ENCODE data around the gene CREB1.
"Not testable (repeated sequence)": the region's sequence is repeated elsewhere in the genome, so short reads cannot be mapped to it uniquely, and the experiment has no call there.

CREB1 gene

GRCh38 chr2:207621501-207622039, 91.8 kb downstream of the CREB1 start:
- DNase-seq, result no peak

GRCh38 chr2:207624185-207625013, 94.6 kb downstream of the CREB1 start:
- DNase-seq, result peak; percentile 68

GRCh38 chr2:207625014-207625907, 95.5 kb downstream of the CREB1 start, which contains the start of gene METTL21A:
Gene METTL21A, minus strand, starts transcription at chr2:207625394. Its CDS starts 1,019 bp downstream, at chr2:207624375.
- DNase-seq, result peak; percentile 95

GRCh38 chr2:207629553-207629952, 99.8 kb downstream of the CREB1 start:
- DNase-seq, result no peak

GRCh38 chr2:207630491-207630890, 100.7 kb downstream of the CREB1 start:
- no peak for DNase-seq

GRCh38 chr2:207632575-207633493, 103.1 kb downstream of the CREB1 start:
- DNase-seq, result no peak

GRCh38 chr2:207633686-207634085, 103.9 kb downstream of the CREB1 start:
- no peak for DNase-seq

- no peak for DNase-seq
These were observed 105.9 kb downstream of the CREB1 start for GRCh38 chr2:207635468-207636200.

- DNase-seq, result not testable (repeated sequence)
These were observed 109.5 kb downstream of the CREB1 start for GRCh38 chr2:207639288-207639687.

GRCh38 chr2:207640160-207640559, 110.4 kb downstream of the CREB1 start:
- DNase-seq, result no peak

- DNase-seq, result no peak
These were observed 110.9 kb downstream of the CREB1 start for GRCh38 chr2:207640661-207641060.

- DNase-seq, result no peak
These were observed 114.1 kb downstream of the CREB1 start for GRCh38 chr2:207643892-207644291.

GRCh38 chr2:207646582-207646981, 116.8 kb downstream of the CREB1 start:
- not testable (repeated sequence) for DNase-seq

Data from stimulated activated CD4-positive, alpha-beta T cell treated with anti-CD3 and anti-CD28 coated beads, Interleukin-4, amount 100 ng/mL, for 1 hour (primary cell).